Measurements from ENCODE around the gene RIPOR3. TPM values are rescaled to one million over a fixed set of nuclear protein-coding genes. Genes with fewer than 3 reads are reported as not detected.
"Not testable (repeated sequence)": the region's sequence is repeated elsewhere in the genome, so short reads cannot be mapped to it uniquely, and the experiment has no call there.

RIPOR3 gene
- total RNA-seq, 1 donor from 2014 or later, result 0.41 TPM

- DNase-seq (ENCODE audit: extremely low read depth, low read depth, low spot score), result no peak
Measured at GRCh38 chr20:50682065-50682464, 9.3 kb downstream of the RIPOR3 start.

DNA sequence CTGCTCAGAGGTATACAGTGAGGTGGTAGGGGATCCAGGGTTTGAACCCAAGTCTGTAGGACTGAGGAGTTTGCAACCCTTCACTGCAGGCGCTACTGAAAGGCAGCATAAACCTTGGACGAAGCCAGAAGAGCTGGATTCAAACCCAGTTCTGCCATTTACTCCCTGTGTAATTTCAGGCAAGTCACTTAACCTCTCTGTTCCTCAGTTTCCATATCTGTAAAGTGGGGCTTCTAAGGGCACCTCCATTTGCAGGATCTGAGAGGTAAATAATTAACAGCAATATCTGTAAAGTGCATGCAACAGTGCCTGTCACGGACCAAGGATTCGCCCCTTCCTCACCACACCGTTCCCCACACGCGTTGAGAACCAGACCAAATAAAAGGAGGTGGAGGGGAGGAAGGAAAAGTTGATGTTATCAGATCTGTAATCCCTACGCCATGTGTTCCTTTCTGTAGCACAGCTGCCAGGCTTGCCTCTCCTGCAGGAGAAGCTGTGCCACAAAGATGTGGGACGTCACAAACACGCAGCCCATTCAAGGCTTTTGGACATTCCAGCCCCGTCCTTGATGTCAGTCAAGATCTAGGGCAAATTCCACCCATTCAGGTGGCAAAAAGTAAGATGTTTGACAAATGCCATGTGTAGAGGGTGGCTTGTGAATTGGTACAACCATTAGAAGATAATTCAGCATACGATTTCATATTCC lies 9.8 kb downstream of the RIPOR3 start:
- no peak for DNase-seq (ENCODE audit: extremely low read depth, low read depth, low spot score)

GRCh38 chr20:50680105-50680960 lies 11.0 kb downstream of the RIPOR3 start:
- no peak for DNase-seq (ENCODE audit: extremely low read depth, low read depth, low spot score)

DNA sequence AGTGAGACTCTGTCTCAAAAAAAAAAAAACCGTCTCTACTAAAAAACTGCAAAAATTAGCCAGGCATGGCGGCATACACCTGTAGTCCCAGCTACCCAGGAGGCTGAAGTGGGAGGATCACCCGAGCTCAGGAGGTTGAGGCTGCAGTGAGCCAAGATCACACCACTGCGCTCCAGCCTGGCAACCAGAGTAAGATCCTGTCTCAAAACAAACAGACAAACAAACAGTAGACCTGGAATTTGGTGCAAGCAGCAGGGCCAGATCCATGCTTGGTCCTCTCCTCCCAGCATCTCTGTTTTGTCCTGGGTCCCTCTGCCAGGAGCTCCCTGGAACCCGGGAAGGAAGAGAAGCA lies 11.6 kb downstream of the RIPOR3 start:
- no peak for DNase-seq (ENCODE audit: extremely low read depth, low read depth, low spot score)

- no peak for DNase-seq (ENCODE audit: extremely low read depth, low read depth, low spot score)
Measured at GRCh38 chr20:50678169-50678898, 13.0 kb downstream of the RIPOR3 start.

GRCh38 chr20:50676858-50677257 lies 14.5 kb downstream of the RIPOR3 start:
- DNase-seq (ENCODE audit: extremely low read depth, low read depth, low spot score), result no peak

DNA sequence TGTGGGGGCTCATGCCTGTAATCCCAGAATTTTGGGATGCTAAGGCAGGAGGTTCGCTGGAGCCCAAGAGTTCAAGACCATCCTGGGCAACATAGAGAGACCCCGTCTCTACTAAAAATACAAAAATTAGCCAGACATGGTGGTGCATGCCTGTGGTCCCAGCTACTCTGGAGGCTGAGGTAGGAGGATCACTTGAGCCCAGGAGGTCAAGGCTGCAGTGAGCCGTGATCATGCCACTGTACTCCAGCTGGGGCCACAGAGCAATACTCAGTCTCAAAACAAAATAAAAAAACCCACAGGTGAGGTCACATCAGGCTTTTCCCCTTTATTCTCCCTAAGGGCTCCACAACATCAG lies 15.0 kb downstream of the RIPOR3 start:
- DNase-seq (ENCODE audit: extremely low read depth, low read depth, low spot score), result not testable (repeated sequence)

GRCh38 chr20:50675671-50676376 lies 15.5 kb downstream of the RIPOR3 start:
- no peak for DNase-seq (ENCODE audit: extremely low read depth, low read depth, low spot score)

DNA sequence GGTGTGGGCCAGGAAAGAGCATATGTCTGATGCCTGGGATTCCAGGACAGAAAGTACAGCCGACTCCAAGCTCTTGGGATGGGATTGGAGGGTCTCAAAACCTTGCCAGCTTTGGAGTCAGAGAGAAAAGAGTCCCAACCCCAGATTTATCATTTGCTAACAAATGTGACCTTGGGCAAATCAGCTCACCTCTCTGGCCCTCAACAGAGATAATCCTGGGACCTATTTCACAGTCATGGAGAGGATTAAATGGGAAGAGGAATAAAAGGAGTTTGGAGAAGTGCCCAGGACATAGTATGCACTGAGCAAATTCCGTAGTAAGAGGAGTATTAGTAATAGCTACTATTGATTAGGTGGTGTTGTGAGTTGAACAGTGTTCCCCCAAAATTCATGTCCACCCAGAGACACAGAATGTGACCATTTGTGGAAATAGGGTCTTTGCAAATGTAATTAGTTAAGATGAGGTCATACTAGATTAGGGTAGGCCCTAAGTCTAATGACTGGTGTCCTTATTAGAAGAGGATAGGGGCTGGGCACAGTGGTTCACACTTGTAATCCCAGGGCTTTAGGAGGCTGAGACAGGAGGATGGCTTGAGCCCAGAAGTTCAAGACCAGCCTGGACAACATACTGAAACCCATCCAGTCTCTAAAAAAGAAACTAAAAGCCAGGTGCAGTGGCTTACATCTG lies 17.1 kb downstream of the RIPOR3 start:
- DNase-seq (ENCODE audit: extremely low read depth, low read depth, low spot score), result no peak

GRCh38 chr20:50673466-50674137 lies 17.7 kb downstream of the RIPOR3 start:
- no peak for DNase-seq (ENCODE audit: extremely low read depth, low read depth, low spot score)

DNA sequence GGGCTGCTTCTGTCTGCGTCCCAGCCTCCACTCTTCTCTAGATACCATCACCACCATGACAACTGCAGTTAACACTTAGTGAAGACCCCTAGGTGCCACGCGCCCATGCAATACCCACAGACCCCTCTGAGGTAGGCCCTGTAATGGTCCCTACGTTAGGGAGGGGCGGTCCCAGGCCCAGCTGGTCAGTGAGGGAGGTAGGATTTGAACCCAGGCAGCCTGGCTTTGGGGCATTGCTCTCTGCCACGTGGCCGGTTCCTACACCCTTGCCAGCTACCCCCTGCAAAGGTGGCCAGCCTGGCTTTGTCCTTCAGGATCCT lies 18.2 kb downstream of the RIPOR3 start:
- DNase-seq (ENCODE audit: extremely low read depth, low read depth, low spot score), result no peak

DNA sequence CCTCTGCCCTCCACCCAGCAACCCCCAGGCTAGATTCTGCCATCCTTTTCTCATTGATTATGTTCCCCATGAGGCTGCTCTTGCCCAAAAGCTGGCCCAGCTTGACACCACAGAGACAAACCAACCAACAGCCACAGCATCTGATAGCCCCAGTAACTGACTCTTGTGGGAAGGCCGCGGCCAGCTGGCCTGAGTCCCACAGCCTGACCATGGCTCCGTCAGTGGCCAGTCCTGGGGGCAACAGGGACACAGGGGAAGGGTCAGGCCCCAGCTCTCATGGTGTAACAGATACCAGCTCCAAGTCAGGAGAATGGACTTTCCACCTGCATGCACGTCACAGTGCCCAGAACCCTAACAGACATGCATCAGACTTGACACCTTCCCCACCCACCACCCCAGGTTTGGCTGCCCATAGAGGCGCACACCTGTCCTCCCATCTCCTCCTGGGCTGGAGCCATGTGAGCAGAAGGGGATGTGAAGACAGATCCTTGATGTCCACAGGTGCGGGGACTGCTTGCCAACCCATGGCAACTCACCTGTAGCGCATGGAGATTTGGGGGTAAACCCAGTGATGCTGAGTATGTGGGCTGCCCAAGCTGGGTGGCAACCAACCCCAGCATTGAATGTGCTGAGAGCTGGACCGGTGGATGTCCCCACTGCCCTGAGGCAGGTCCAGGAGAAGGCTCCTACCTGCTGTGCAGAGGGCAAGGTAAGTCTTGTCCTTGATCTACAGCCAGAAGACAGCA lies 18.8 kb downstream of the RIPOR3 start:
- DNase-seq (ENCODE audit: extremely low read depth, low read depth, low spot score), result no peak

GRCh38 chr20:50671626-50672025 lies 19.7 kb downstream of the RIPOR3 start:
- no peak for DNase-seq (ENCODE audit: extremely low read depth, low read depth, low spot score)

GRCh38 chr20:50671010-50671409 lies 20.3 kb downstream of the RIPOR3 start:
- DNase-seq (ENCODE audit: extremely low read depth, low read depth, low spot score), result not testable (repeated sequence)

GRCh38 chr20:50670126-50670862 lies 21.0 kb downstream of the RIPOR3 start:
- no peak for DNase-seq (ENCODE audit: extremely low read depth, low read depth, low spot score)

GRCh38 chr20:50668798-50669197 lies 22.5 kb downstream of the RIPOR3 start:
- DNase-seq (ENCODE audit: extremely low read depth, low read depth, low spot score), result no peak

GRCh38 chr20:50668326-50668725 lies 23.0 kb downstream of the RIPOR3 start:
- no peak for DNase-seq (ENCODE audit: extremely low read depth, low read depth, low spot score)

DNA sequence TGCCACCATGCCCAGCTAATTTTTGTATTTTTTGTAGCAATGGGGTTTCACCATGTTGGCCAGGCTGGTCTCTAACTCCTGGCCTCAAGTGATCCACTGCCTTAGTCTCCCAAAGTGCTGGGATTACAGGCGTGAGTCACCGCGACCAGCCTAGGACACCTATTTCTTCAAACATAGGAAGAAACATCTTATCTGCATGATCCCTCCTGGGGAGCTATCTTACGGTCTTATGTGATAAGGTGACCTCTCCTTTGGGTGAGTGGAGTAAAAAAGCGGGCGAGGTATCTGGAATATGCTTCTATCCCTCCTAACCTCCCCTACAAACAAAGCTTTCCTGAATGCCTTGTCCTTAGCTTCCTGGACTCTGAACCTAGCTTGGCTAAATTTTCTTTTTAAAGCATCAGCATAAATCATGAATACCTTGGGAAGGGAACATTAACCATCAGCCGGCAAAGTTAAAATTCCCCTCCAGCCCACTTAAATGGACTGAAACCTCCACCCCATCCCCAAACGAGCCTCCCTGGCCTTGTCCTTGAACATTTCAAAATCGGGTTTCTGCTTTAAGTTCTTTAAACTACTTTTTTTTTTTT lies 24.5 kb downstream of the RIPOR3 start:
- no peak for DNase-seq (ENCODE audit: extremely low read depth, low read depth, low spot score)
